PC-9 (cell line): ENCODE results near the gene CLDN16. TPM values are rescaled to one million over a fixed set of nuclear protein-coding genes. Genes with fewer than 3 reads are reported as not detected.

Experiments
- BruUV-seq: library from RNA; stranded (reverse); fragments of 400-500 nt; replicated peaks from 2 replicates; lab custom pipeline; 2021; lab: Mats Ljungman, UMichigan
- CTCF ChIA-PET: fragments of 300-600 bp; sonication (Branson Sonifier 250); formaldehyde crosslinking; loops from one replicate; lab custom pipeline; 2022; ENCODE audit warnings: antibody characterized with exemption; lab: Charles Lee
- POLR2A ChIA-PET: fragments of 300-600 bp; sonication (Branson Sonifier 250); formaldehyde crosslinking; loops from one replicate; lab custom pipeline; 2022; ENCODE audit warnings: antibody characterized with exemption; ENCODE audit not compliant: unreplicated experiment; lab: Charles Lee
- DNase-seq, 2 experiments: peaks; one replicate each; pipeline versions ENCODE4 v3.0.0 to v3.0.0-alpha.2; 2015 to 2022; ENCODE audit warnings: mixed read lengths in 1 of 2
- H2AFZ ChIP-seq: fragments of 200-600 bp; sonication (generic); 2 replicates; pipeline ENCODE4 v1.8.1; 2017; ENCODE audit warnings: antibody characterized with exemption
- H3F3A ChIP-seq: fragments of 200-600 bp; sonication (generic); 2 replicates; pipeline ENCODE4 v1.8.1; 2017; ENCODE audit warnings: antibody characterized with exemption, mild to moderate bottlenecking, low read depth; ENCODE audit not compliant: insufficient read depth
- H3K27ac ChIP-seq: fragments of 200-600 bp; sonication (generic); 2 replicates; pipeline ENCODE4 v1.6.1; 2016; ENCODE audit warnings: mixed run types
- H3K27me3 ChIP-seq: fragments of 200-600 bp; sonication (generic); 2 replicates; pipeline ENCODE4 v1.6.1; 2016; ENCODE audit warnings: low read depth, mixed run types; ENCODE audit not compliant: insufficient read depth
- H3K36me3 ChIP-seq: fragments of 200-600 bp; sonication (generic); 2 replicates; pipeline ENCODE4 v1.6.1; 2016; ENCODE audit warnings: low read depth, mixed run types
- H3K4me1 ChIP-seq: fragments of 200-600 bp; sonication (generic); replicated peaks from 2 replicates; pipeline ENCODE4 v1.6.1; 2016; ENCODE audit warnings: mixed run types; ENCODE audit not compliant: insufficient read depth
- H3K4me2 ChIP-seq: fragments of 200-600 bp; sonication (generic); 2 replicates; pipeline ENCODE4 v1.6.1; 2017; ENCODE audit warnings: mixed run types
- H3K4me3 ChIP-seq: fragments of 200-600 bp; sonication (generic); 2 replicates; pipeline ENCODE4 v1.6.1; 2016; ENCODE audit warnings: mixed run types
- H3K79me2 ChIP-seq: fragments of 200-600 bp; sonication (generic); 2 replicates; pipeline ENCODE4 v1.6.1; 2017; ENCODE audit warnings: low read depth, mixed run types
- H3K9me2 ChIP-seq: fragments of 200-600 bp; sonication (generic); 2 replicates; pipeline ENCODE4 v1.8.1; 2017; ENCODE audit warnings: mild to moderate bottlenecking; ENCODE audit not compliant: insufficient read depth
- H3K9me3 ChIP-seq: fragments of 200-600 bp; sonication (generic); 2 replicates; pipeline ENCODE4 v1.8.1; 2016; ENCODE audit warnings: low read depth; ENCODE audit not compliant: insufficient read depth
- H4K20me1 ChIP-seq: fragments of 200-600 bp; sonication (generic); 2 replicates; pipeline ENCODE4 v1.8.1; 2017; ENCODE audit not compliant: insufficient read depth
- CTCF ChIP-seq: fragments of 200-600 bp; sonication (generic); conservative IDR thresholded peaks from 2 replicates; pipeline ENCODE4 v1.6.1; 2017; ENCODE audit warnings: mixed run types, antibody characterized with exemption, mild to moderate bottlenecking, moderate library complexity
- EZH2 ChIP-seq: fragments of 200-600 bp; sonication (generic); IDR thresholded peaks from 2 replicates; pipeline ENCODE4 v1.8.0; 2017; ENCODE audit warnings: antibody characterized with exemption, low read depth
- intact Hi-C: fragments of 100-400 bp; cut with micrococcal nuclease; formaldehyde crosslinking; loops from one replicate; pipeline ENCODE4 v1.10.0; 2022; ENCODE audit not compliant: unreplicated experiment
- total RNA-seq: library from RNA; stranded (reverse); gene quantifications from 2 replicates; pipeline ENCODE4 v1.2.3, GENCODE V29; 2021

The CLDN16 gene
- total RNA-seq, 1 experiment from 2014 or later = 0.46 TPM

- no peak for DNase-seq
- no peaks in the 10 kb centered on the region for H3K9me2 ChIP-seq
- H3F3A ChIP-seq = peaks cover 23% of the 10 kb centered on the region
- TF ChIP-seq EZH2 = no peak
- no peaks in the 10 kb centered on the region for H3K27me3 ChIP-seq
- BruUV-seq = no TSS peak
- POLR2A ChIA-PET = no interaction called here
- no peak overlapping the region for H3K4me3 ChIP-seq
- H3K27ac ChIP-seq = no peak overlapping the region
- H3K79me2 ChIP-seq = no peaks in the 10 kb centered on the region
- H3K4me1 ChIP-seq = peaks cover 30% of the 10 kb centered on the region
- H4K20me1 ChIP-seq = no peaks in the 10 kb centered on the region
- CTCF ChIA-PET = no interaction called here
- H3K9me3 ChIP-seq = peaks cover 30% of the 10 kb centered on the region; the same call in 1 of the 2 replicates
- intact Hi-C loops = no loop called here
- H3K36me3 ChIP-seq = no peaks in the 10 kb centered on the region
- no peak overlapping the region for H2AFZ ChIP-seq
- no peak overlapping the region for H3K4me2 ChIP-seq
Measured at GRCh38 chr3:190340071-190340470, 47.9 kb upstream of the CLDN16 start.

- Histone ChIP-seq H3K79me2 (no peaks in the 10 kb centered on the region), H2AFZ (peak overlapping the region; percentile 69), H3K4me1 (peaks cover 40% of the 10 kb centered on the region), H3K4me3 (peak overlapping the region; percentile 50; the same call in 1 of the 2 replicates), H3K27me3 (no peaks in the 10 kb centered on the region), H3K9me2 (no peaks in the 10 kb centered on the region), H3F3A (peaks cover 34% of the 10 kb centered on the region), H3K4me2 (peak overlapping the region; percentile 89), H3K36me3 (no peaks in the 10 kb centered on the region), H3K27ac (peak overlapping the region; percentile 98), H4K20me1 (no peaks in the 10 kb centered on the region), H3K9me3 (peaks cover 28% of the 10 kb centered on the region; the same call in 1 of the 2 replicates)
- BruUV-seq = no TSS peak
- intact Hi-C loops = loop anchor here (1.0 to 5.0 kb wide), 6 partner anchors 22 to 1028 kb away; partner anchors contain the start of gene CLDN1
- POLR2A ChIA-PET = interaction anchor here (0.5 to 1.3 kb wide), 9 partner anchors 22 to 1778 kb away, joined by 3 to 15 read pairs (median 4); partner anchors contain the start of genes CLDN1 and P3H2
- DNase-seq = peak; percentile 79 to 100
- CTCF ChIA-PET = interaction anchor here (0.5 to 1.8 kb wide), 6 partner anchors 22 to 356 kb away, joined by 3 to 4 read pairs (median 4); partner anchors contain the start of gene CLDN1
- no peak for TF ChIP-seq CTCF
- TF ChIP-seq EZH2 = no peak
Measured at GRCh38 chr3:190345027-190345821, 42.7 kb upstream of the CLDN16 start.

- POLR2A ChIA-PET = no interaction called here
- peak in 1 of 2 experiments; percentile 15 for DNase-seq
- H3K9me3 ChIP-seq = peaks cover 29% of the 10 kb centered on the region; the same call in 1 of the 2 replicates
- intact Hi-C loops = loop anchor here (1.0 to 5.0 kb wide), 6 partner anchors 23 to 1029 kb away; partner anchors contain the start of gene CLDN1
- CTCF ChIA-PET = no interaction called here
- H3K4me2 ChIP-seq = peak overlapping the region; percentile 89
- BruUV-seq = TSS peak; percentile 91
- H3K36me3 ChIP-seq = no peaks in the 10 kb centered on the region
- H2AFZ ChIP-seq = peak overlapping the region; percentile 67; the same call in 1 of the 2 replicates
- H3K9me2 ChIP-seq = no peaks in the 10 kb centered on the region
- peaks cover 40% of the 10 kb centered on the region for H3K4me1 ChIP-seq
- H3K27ac ChIP-seq = peak overlapping the region; percentile 98
- peak overlapping the region; percentile 44 for H3K4me3 ChIP-seq
- peaks cover 34% of the 10 kb centered on the region for H3F3A ChIP-seq
- H3K79me2 ChIP-seq = no peaks in the 10 kb centered on the region
- H4K20me1 ChIP-seq = no peaks in the 10 kb centered on the region
- TF ChIP-seq CTCF = no peak
- TF ChIP-seq EZH2 = no peak
- H3K27me3 ChIP-seq = no peaks in the 10 kb centered on the region
Measured at GRCh38 chr3:190345878-190346277, 42.1 kb upstream of the CLDN16 start.
